IPS DF 6.9 (cell line): ENCODE measurements around the gene UBE3D.

ENCODE experiments used
- DNase-seq: peaks from one replicate; pipeline ENCODE4 v3.0.0-alpha.2; 2013; ENCODE audit warnings: low read depth, low spot score
- H3K27ac ChIP-seq: one replicate; pipeline ENCODE4 v1.5.1; 2013; ENCODE audit warnings: low read length, control low read depth
- H3K27me3 ChIP-seq: 2 replicates; pipeline ENCODE4 v1.6.1; 2013; ENCODE audit warnings: mild to moderate bottlenecking, low read length; ENCODE audit not compliant: control insufficient read depth, insufficient read depth
- H3K36me3 ChIP-seq: 2 replicates; pipeline ENCODE4 v1.6.1; 2013; ENCODE audit warnings: low read length; ENCODE audit not compliant: control insufficient read depth, insufficient read depth
- H3K4me1 ChIP-seq: 2 replicates; pipeline ENCODE4 v1.6.1; 2013; ENCODE audit warnings: low read length; ENCODE audit not compliant: control insufficient read depth, insufficient read depth
- H3K4me3 ChIP-seq: 2 replicates; pipeline ENCODE4 v1.5.1; 2013; ENCODE audit warnings: mild to moderate bottlenecking, low read length
- H3K9me3 ChIP-seq: 2 replicates; pipeline ENCODE4 v1.6.1; 2013; ENCODE audit warnings: low read length, inconsistent platforms; ENCODE audit not compliant: control insufficient read depth, insufficient read depth
- WGBS: extraction: QIAGEN DNeasy Blood & Tissue Kit; methylation state at CpG from one replicate; pipeline ENCODE4 v1.1.7; 2013; ENCODE audit warnings: mixed read lengths, missing lambda C conversion rate; ENCODE audit not compliant: insufficient read length, insufficient coverage; 5-methylcytosine and 5-hydroxymethylcytosine counted together

Gene UBE3D, protein sequence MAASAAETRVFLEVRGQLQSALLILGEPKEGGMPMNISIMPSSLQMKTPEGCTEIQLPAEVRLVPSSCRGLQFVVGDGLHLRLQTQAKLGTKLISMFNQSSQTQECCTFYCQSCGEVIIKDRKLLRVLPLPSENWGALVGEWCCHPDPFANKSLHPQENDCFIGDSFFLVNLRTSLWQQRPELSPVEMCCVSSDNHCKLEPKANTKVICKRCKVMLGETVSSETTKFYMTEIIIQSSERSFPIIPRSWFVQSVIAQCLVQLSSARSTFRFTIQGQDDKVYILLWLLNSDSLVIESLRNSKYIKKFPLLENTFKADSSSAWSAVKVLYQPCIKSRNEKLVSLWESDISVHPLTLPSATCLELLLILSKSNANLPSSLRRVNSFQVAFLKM

DNA sequence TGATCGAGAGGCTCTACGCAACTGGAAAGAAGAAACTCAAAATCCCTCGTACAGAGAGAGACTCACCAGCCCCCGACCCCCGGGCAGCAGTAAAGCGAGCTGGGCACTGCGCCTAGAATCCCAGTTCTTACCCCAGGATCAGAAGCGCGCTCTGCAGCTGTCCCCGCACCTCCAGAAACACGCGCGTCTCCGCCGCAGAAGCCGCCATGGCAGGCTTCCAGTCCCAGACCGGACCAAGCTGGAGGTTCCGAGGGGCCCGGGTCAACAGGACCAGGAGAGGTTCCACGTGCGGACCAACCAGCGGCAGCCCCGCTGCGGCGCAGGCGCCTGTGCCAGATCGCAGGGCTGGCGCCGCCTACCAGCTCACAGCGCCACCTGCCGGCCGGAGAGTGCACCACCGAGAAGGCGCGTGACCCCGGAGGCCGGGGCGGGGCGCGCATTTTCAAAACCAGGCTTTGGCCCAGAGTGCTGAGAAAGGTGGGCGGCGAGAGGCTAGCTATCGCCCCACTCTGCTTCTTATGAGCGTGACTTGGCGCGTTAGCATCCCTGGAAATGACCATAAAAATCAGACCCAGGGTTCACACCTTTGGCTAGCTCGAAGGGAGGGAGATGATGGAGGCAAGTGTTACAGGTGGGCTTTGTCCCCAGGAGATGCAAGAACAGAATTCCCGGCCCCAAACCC is at the start of gene UBE3D:
Gene UBE3D, minus strand, starts transcription at position 331 of the 682 bp plus-strand sequence. Its CDS starts 123 bp downstream, at position 208.
- Histone ChIP-seq H3K27me3 (no peaks in the 10 kb centered on the region), H3K36me3 (no peaks in the 10 kb centered on the region), H3K27ac (no peak within 1 kb of the TSS), H3K4me1 (no peaks in the 10 kb centered on the region), H3K4me3 (peak within 1 kb of the TSS; percentile 75; the same call in 1 of the 2 replicates), H3K9me3 (no peaks in the 10 kb centered on the region)
- WGBS: no CpG with 5 or more reads among the region's 48 CpGs
- DNase-seq: peak; percentile 61

DNA sequence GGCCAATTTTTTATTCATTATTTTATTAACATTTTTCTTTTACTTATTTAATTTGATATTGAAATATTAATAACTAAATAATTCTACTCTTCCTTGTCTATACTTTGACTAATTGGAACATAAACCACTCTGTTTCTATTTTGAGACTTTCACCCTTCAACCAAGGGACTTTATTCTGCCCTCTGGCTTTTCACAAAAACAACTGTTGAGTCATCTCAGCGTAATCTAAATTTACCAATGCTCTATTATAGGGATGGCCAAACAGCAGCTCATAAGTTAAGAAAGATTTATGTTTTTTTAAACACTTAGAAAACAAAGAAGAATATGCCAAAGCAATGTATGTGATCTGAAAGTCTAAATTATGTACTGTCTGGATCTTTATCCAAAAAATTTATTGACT is 48.5 kb upstream of the UBE3D start:
- Histone ChIP-seq H3K27ac (no peak overlapping the region), H3K27me3 (no peaks in the 10 kb centered on the region), H3K36me3 (no peaks in the 10 kb centered on the region; the same call in 1 of the 2 replicates), H3K9me3 (no peaks in the 10 kb centered on the region), H3K4me1 (no peaks in the 10 kb centered on the region), H3K4me3 (no peak overlapping the region)
- no CpG with 5 or more reads among the region's 1 CpG for WGBS
- DNase-seq: no peak

DNA sequence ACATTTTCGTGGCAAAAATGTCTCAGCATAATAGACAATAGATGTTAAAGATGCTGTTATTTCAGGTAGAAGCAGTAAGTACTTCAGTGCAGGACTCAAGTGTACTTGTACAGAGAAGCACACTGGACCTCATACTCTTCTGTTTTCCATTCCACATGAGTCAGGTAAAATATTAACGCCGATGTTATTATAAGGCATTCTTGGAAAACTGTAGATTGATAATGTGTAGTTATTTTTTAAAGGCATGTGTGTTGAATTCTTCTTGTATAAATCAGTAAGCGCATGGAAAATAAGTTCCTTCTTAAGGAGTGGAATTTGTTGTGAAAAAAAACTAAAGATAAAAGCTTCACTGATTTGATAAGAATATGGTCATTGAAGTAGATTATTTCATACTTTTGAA is 47.6 kb upstream of the UBE3D start:
- H3K36me3 ChIP-seq: no peaks in the 10 kb centered on the region; the same call in 1 of the 2 replicates
- no peaks in the 10 kb centered on the region for H3K9me3 ChIP-seq
- no peak overlapping the region for H3K27ac ChIP-seq
- H3K4me1 ChIP-seq: no peaks in the 10 kb centered on the region
- DNase-seq: no peak
- H3K27me3 ChIP-seq: no peaks in the 10 kb centered on the region
- H3K4me3 ChIP-seq: no peak overlapping the region
- 100% methylated on average over 3 of the region's 4 CpGs for WGBS

- DNase-seq: no peak
- Histone ChIP-seq H3K4me3 (no peak overlapping the region), H3K27me3 (no peaks in the 10 kb centered on the region), H3K4me1 (no peaks in the 10 kb centered on the region), H3K36me3 (no peaks in the 10 kb centered on the region; the same call in 1 of the 2 replicates), H3K27ac (no peak overlapping the region), H3K9me3 (no peaks in the 10 kb centered on the region)
- no CpG with 5 or more reads among the region's 1 CpG for WGBS
These were observed 42.7 kb upstream of the UBE3D start for GRCh38 chr6:83108378-83108777.

- WGBS: no CpG with 5 or more reads among the region's 3 CpGs
- H3K4me3 ChIP-seq: no peak overlapping the region
- H3K9me3 ChIP-seq: no peaks in the 10 kb centered on the region
- no peaks in the 10 kb centered on the region for H3K4me1 ChIP-seq
- no peaks in the 10 kb centered on the region for H3K36me3 ChIP-seq
- no peak for DNase-seq
- H3K27me3 ChIP-seq: no peaks in the 10 kb centered on the region
- H3K27ac ChIP-seq: no peak overlapping the region
These were observed 32.9 kb upstream of the UBE3D start for GRCh38 chr6:83098589-83098988.

DNA sequence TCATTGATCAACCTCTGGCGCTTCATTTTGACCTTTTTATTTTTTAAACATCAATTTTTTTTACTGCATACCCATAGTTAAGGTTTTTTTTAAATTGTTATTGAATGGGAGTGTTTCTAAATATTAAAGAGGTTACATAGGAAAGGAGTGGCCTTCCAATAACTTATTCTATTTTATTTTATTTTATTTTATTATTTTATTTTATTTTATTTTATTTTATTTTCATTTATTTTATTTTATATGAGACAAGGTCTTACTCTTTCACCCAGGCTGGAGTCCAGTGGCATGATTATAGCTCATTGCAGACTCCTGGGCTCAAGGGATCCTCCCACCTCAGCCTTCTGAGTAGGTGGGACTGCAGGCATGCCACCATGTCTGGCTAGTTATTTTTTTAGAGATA is 32.0 kb upstream of the UBE3D start:
- no peak for DNase-seq
- no peak overlapping the region for H3K27ac ChIP-seq
- no peak overlapping the region for H3K4me3 ChIP-seq
- H3K9me3 ChIP-seq: no peaks in the 10 kb centered on the region
- no CpG with 5 or more reads among the region's 1 CpG for WGBS
- H3K4me1 ChIP-seq: no peaks in the 10 kb centered on the region
- no peaks in the 10 kb centered on the region for H3K36me3 ChIP-seq
- no peaks in the 10 kb centered on the region for H3K27me3 ChIP-seq

DNA sequence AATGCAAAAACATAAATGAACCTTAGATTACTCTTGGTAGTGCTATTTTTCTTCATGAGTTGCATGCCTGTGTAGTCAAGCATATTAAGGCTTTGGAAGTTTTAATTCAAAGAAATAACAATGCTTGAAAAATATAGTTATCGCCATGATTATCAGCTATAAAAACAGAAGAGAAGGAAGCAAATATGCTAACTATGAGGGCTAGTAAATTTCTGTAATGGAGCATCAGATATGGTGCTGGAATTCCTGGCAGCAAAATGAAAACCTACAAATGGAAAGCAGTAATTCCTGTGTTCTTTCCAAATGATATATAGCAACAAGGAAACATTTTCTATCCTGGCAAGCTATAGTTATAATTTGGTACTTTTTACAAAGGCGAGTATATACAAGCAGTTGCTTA is 31.6 kb upstream of the UBE3D start:
- no peak overlapping the region for H3K4me3 ChIP-seq
- no CpG with 5 or more reads among the region's 2 CpGs for WGBS
- no peak overlapping the region for H3K27ac ChIP-seq
- no peaks in the 10 kb centered on the region for H3K27me3 ChIP-seq
- H3K36me3 ChIP-seq: no peaks in the 10 kb centered on the region
- DNase-seq: no peak
- H3K4me1 ChIP-seq: no peaks in the 10 kb centered on the region
- H3K9me3 ChIP-seq: no peaks in the 10 kb centered on the region

GRCh38 chr6:83096791-83097190 is 31.1 kb upstream of the UBE3D start:
- DNase-seq: no peak
- no CpG with 5 or more reads among the region's 2 CpGs for WGBS
- Histone ChIP-seq H3K27ac (no peak overlapping the region), H3K36me3 (no peaks in the 10 kb centered on the region), H3K4me1 (no peaks in the 10 kb centered on the region), H3K9me3 (no peaks in the 10 kb centered on the region), H3K27me3 (no peaks in the 10 kb centered on the region), H3K4me3 (no peak overlapping the region)

DNA sequence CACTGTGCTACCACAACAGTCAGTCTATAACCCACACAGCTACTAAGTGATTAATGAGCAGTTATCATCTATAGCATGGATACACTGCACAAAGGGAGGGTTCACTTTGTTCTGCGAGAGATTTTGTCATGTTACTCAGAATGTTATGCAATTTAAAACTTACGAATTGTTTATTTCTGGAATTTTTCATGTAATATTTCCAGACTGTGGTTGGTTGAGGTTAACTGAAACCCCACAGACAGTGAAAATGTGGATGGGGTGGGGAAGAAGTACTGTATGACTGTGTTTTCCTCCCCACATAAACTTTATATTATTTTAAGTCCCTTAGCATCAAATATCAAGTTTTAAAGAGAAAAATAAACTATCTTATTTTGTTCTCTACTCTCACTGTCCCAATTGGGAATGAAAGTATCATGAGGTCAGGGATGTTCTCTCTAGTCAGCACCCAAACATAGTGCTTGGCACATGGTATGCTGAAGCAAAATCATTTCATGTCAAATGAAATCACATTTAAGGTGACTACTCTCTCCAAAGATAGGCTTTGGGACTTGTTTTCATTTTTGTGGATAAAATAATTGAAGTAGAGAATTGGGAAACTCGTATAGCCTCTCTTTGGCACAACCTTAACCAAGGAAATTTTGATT is 27.2 kb upstream of the UBE3D start:
- H3K4me1 ChIP-seq: no peaks in the 10 kb centered on the region
- H3K4me3 ChIP-seq: no peak overlapping the region
- no peaks in the 10 kb centered on the region for H3K9me3 ChIP-seq
- H3K27ac ChIP-seq: no peak overlapping the region
- DNase-seq: no peak
- no CpG with 5 or more reads among the region's 3 CpGs for WGBS
- no peaks in the 10 kb centered on the region for H3K36me3 ChIP-seq
- no peaks in the 10 kb centered on the region for H3K27me3 ChIP-seq

DNA sequence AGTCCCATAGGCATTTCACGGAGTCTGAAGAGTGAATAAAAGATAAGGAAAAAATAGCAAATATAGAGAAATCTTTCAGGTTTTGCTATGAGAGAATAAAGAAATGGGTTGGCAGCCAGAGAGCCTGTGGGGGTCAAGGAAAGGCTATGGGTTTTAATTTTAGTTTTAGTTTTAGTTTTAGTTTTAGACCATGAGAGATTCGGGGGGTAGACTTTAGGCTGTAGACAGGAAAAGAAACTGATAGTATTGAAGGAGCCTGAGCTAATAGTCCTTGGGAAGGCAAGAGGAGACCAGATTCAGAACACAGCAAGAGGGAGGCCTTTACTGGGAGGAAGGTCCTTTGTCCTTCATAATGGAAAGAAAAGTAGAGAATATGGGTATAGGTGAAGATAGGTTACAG is 21.1 kb upstream of the UBE3D start:
- no peaks in the 10 kb centered on the region for H3K36me3 ChIP-seq
- DNase-seq: no peak
- H3K9me3 ChIP-seq: no peaks in the 10 kb centered on the region
- no peaks in the 10 kb centered on the region for H3K4me1 ChIP-seq
- no peak overlapping the region for H3K4me3 ChIP-seq
- H3K27ac ChIP-seq: no peak overlapping the region
- H3K27me3 ChIP-seq: no peaks in the 10 kb centered on the region
- no CpG with 5 or more reads among the region's 2 CpGs for WGBS
